ENCODE data around the gene PODXL.

DNA sequence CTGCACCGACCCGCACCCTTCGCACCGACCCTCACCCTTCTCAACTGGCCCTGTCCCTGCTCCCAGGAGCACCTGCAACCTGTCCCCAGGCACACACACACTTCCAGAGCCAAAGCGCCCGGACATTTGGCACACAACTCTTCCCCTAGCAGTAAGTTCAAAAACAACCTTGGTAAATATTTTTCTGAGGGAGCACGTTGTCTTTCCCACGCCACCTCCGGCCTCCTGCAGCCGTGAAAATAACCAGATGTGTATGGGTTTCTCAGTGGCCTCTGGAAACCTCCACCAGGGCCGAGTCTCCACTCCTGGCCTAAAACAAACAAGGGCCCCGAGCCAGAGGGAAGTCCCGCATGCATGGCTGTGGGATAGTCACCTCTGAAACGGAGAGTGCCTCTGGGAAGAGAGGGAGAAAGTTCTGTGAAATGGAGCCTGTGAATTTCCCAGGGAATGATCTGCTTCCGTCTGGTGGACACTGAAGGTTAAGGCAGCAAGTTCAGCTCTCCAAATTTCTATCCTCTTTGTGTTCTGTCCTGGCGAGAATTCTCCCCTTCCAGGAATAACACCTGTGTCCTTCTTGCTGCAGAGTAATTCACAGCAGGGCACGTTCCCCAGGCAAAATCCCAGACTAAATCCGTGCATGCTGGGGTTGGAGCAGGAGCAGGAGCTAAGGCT is 15.8 kb downstream of the PODXL start:
- TF ChIP-seq ZBTB8A (tag by site-specific recombination; IDR thresholded peaks at IDR 0.05) = no peak
- no peak for TF ChIP-seq ZNF16 (tag by site-specific recombination; IDR thresholded peaks at IDR 0.05; ENCODE audit: low read depth)
- TF ChIP-seq, protein P1, sequence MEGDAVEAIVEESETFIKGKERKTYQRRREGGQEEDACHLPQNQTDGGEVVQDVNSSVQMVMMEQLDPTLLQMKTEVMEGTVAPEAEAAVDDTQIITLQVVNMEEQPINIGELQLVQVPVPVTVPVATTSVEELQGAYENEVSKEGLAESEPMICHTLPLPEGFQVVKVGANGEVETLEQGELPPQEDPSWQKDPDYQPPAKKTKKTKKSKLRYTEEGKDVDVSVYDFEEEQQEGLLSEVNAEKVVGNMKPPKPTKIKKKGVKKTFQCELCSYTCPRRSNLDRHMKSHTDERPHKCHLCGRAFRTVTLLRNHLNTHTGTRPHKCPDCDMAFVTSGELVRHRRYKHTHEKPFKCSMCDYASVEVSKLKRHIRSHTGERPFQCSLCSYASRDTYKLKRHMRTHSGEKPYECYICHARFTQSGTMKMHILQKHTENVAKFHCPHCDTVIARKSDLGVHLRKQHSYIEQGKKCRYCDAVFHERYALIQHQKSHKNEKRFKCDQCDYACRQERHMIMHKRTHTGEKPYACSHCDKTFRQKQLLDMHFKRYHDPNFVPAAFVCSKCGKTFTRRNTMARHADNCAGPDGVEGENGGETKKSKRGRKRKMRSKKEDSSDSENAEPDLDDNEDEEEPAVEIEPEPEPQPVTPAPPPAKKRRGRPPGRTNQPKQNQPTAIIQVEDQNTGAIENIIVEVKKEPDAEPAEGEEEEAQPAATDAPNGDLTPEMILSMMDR (tag by site-specific recombination; IDR thresholded peaks at IDR 0.05) = no peak
- TF ChIP-seq ZNF785 (tag by site-specific recombination; IDR thresholded peaks at IDR 0.05) = no peak
- TF ChIP-seq ZBTB1 (tag by site-specific recombination; IDR thresholded peaks at IDR 0.05) = no peak
